SH-SY5Y (cell line): ENCODE data around the gene PI4KA.

Source experiments
- GATA2 ChIP-seq: IDR thresholded peaks from 2 replicates; pipeline ENCODE4 v1.6.1; 2011; ENCODE audit warnings: mild to moderate bottlenecking, low read depth, low read length
- GATA3 ChIP-seq: IDR thresholded peaks from 2 replicates; pipeline ENCODE4 v1.6.1; 2011; ENCODE audit warnings: low read depth, mild to moderate bottlenecking, low read length, moderate library complexity

- TF ChIP-seq GATA3 = no peak
- no peak for TF ChIP-seq GATA2
These were observed 86.5 kb downstream of the PI4KA start for GRCh38 chr22:20771918-20772625.
